Measurements from ENCODE around the gene PRRT1. TPM values are rescaled to one million over a fixed set of nuclear protein-coding genes. Genes with fewer than 3 reads are reported as not detected.

Gene PRRT1
- total RNA-seq, 4 donors from 2014 or later, result 2.7 to 4.4 (median 4.0) TPM

DNA sequence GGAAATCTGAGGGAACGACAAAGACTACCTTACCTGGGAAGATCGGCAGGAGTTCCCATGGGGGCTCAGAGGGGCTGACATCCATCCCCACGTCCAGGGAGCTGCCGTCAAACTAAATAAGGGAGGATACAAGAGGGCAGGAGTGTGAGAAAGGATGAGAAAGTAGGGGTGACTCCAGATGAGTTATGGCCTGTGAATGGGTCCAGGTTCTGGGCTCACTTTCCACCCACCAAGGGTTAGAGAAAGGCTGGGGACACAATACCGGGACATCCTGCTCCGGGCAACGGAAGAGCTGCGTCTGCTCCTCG is 24.4 kb downstream of the PRRT1 start:
- Histone ChIP-seq H3K36me3 (peaks cover 25 to 47% (median 42%) of the 10 kb centered on the region in 4 donors), H3K4me3 (peak overlapping the region; percentile 80 to 92 (median 86)), H3K27me3 (no peaks in the 10 kb centered on the region), H3K27ac (replicated peaks in 1 of 4) (peak overlapping the region; percentile 85 to 94 (median 91)), H3K4me1 (peaks cover 29 to 48% (median 38%) of the 10 kb centered on the region in 4 donors), H3K9me3 (no peaks in the 10 kb centered on the region)
- TF ChIP-seq, protein P1, sequence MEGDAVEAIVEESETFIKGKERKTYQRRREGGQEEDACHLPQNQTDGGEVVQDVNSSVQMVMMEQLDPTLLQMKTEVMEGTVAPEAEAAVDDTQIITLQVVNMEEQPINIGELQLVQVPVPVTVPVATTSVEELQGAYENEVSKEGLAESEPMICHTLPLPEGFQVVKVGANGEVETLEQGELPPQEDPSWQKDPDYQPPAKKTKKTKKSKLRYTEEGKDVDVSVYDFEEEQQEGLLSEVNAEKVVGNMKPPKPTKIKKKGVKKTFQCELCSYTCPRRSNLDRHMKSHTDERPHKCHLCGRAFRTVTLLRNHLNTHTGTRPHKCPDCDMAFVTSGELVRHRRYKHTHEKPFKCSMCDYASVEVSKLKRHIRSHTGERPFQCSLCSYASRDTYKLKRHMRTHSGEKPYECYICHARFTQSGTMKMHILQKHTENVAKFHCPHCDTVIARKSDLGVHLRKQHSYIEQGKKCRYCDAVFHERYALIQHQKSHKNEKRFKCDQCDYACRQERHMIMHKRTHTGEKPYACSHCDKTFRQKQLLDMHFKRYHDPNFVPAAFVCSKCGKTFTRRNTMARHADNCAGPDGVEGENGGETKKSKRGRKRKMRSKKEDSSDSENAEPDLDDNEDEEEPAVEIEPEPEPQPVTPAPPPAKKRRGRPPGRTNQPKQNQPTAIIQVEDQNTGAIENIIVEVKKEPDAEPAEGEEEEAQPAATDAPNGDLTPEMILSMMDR (IDR thresholded peaks at IDR 0.05), result no peak
- TF ChIP-seq EP300 (IDR thresholded peaks at IDR 0.05) (no peak), POLR2AphosphoS5 (IDR thresholded peaks at IDR 0.05) (no peak)
- no peak for DNase-seq (ENCODE audit: extremely low spot score)
- intact Hi-C loops (cut with DNase I), result no loop called here
- 7% methylated on average over 9 of the region's 9 CpGs for WGBS

DNA sequence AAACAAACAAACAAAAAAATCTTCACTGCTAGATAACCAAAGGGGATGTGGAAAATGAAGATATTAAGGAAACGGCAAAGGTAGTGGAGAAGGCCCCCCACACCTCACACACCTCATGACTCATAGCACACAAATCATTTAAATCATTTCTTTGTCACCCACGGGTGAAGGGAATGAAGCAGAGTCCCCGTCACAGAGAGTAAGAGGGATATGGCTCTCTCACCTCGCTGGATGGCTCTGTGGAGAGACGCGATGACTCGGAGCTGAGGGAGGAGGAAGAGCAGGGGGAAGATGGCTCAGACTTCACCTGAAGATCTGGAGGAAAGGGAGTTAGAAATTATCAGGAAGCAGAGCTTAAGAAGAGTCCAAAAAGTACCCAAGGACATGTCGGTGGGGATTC is 24.9 kb downstream of the PRRT1 start:
- Histone ChIP-seq H3K36me3 (peaks cover 28 to 52% (median 46%) of the 10 kb centered on the region in 4 donors), H3K9me3 (no peaks in the 10 kb centered on the region), H3K27ac (replicated peaks in 1 of 4) (peak overlapping the region in 3 of 4 donors; percentile 85 to 94 (median 92)), H3K4me1 (peaks cover 29 to 48% (median 38%) of the 10 kb centered on the region in 4 donors), H3K27me3 (no peaks in the 10 kb centered on the region), H3K4me3 (peak overlapping the region; percentile 80 to 92 (median 86))
- TF ChIP-seq EP300 (IDR thresholded peaks at IDR 0.05), result no peak
- no peak for TF ChIP-seq POLR2AphosphoS5 (IDR thresholded peaks at IDR 0.05)
- no peak for DNase-seq (ENCODE audit: extremely low spot score)
- WGBS, result 64% methylated on average over 8 of the region's 8 CpGs
- intact Hi-C loops (cut with DNase I), result no loop called here

DNA sequence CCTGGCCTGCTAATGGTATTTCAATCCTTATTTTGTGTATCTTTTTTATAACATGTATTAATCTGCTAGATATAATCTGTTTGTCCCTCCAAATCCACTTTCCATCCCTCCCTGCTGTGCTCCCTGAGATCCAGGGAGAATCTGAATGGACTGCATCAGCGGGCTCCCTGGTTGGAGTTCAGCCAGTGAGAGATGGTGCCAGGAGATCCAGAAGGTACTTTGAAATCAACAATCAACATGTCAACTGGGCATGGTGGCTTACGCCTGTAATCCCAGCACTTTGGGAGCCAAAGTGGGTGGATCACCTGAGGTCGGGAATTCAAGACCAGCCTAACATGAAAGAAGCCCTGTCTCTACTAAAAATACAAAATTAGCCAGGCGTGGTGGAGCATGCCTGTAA is 28.1 kb downstream of the PRRT1 start:
- DNase-seq (ENCODE audit: extremely low spot score), result no peak
- intact Hi-C loops (cut with DNase I), result no loop called here
- 92% methylated on average over 4 of the region's 4 CpGs for WGBS
- TF ChIP-seq POLR2A (IDR thresholded peaks at IDR 0.05; ENCODE audit: low read depth) (no peak), EP300 (IDR thresholded peaks at IDR 0.05) (no peak), POLR2AphosphoS5 (IDR thresholded peaks at IDR 0.05) (no peak)
- TF ChIP-seq, protein P1 (IDR thresholded peaks at IDR 0.05), result no peak
- Histone ChIP-seq H3K4me3 (no peak overlapping the region), H3K27ac (replicated peaks in 1 of 4) (no peak overlapping the region), H3K36me3 (peaks cover 44 to 83% (median 76%) of the 10 kb centered on the region in 4 donors), H3K27me3 (no peaks in the 10 kb centered on the region), H3K9me3 (no peaks in the 10 kb centered on the region), H3K4me1 (peaks cover 25 to 46% (median 34%) of the 10 kb centered on the region in 4 donors)

DNA sequence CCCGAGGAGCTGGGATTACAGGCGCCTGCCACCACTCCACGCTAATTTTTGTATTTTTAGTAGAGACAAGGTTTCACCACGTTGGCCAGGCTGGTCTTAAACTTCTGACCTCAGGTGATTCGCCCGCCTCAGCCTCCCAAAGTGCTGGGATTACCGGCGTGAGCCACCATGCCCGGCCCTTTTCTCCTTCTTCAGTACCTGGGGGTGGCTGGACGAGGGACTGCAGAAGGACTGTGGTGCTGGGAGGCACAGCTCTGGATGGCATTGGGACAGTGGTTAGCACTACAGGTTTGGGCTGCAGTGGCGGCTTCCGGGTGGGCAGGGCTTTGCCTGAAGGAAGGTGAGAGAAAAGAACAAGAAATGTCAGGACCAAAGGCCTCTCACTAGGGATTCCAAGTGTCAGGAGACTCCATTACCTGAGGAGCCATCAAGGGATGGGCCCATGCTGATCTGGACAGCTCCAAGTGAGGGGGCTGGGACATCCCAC is 31.1 kb downstream of the PRRT1 start:
- Histone ChIP-seq H3K4me3 (no peak overlapping the region), H3K4me1 (peaks cover 11 to 24% (median 16%) of the 10 kb centered on the region in 4 donors), H3K9me3 (no peaks in the 10 kb centered on the region), H3K36me3 (peaks cover 63 to 99% (median 95%) of the 10 kb centered on the region in 4 donors), H3K27me3 (no peaks in the 10 kb centered on the region), H3K27ac (replicated peaks in 1 of 4) (no peak overlapping the region)
- intact Hi-C loops (cut with DNase I), result no loop called here
- 94% methylated on average over 12 of the region's 12 CpGs for WGBS
- DNase-seq (ENCODE audit: extremely low spot score), result no peak
- TF ChIP-seq POLR2A (IDR thresholded peaks at IDR 0.05; ENCODE audit: low read depth) (no peak), POLR2AphosphoS5 (IDR thresholded peaks at IDR 0.05) (no peak), EP300 (IDR thresholded peaks at IDR 0.05) (no peak)
- TF ChIP-seq, protein P1 (IDR thresholded peaks at IDR 0.05), result no peak

DNA sequence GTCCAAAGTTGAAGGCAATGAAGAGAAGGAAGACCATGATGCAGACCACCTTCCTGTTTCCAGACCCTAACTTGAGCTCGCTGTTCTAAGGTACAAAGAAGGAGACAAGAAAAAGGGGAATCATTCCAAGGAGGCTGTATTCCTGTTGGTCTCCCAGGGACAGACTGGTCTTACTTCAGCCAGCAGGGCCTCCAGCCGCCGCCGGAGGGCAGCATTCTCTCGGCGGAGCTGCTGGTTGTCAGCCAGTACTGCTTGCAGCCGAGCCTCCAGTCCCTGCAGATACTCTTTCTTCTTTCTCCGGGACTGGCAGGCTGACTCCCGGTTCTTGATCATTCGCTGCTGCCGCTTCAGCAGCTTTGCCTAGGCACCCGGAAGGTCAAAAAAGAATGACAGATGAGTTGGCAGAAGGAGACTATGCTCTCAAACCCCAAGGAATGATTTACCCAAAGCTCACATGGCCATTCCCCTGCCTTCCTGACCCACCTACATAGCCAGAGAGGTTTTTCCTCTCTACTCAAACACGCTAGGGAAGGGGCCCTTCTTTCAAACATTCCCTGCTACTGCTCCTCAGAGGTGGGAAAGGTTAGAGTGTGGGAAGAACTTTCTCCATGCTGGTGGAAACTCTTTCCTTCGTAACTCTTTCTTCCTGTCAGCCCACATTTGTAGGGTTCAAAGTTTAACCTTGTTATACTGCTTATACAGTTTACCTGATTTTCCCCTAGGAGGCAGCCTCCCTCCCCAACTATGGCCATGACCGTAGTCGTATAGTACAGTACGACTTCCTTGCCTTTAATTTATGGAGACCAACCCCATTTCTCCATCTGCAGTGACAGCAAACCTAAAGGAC is 32.7 kb downstream of the PRRT1 start:
- Histone ChIP-seq H3K27ac (replicated peaks in 1 of 4) (peak overlapping the region; percentile 52 to 68 (median 64)), H3K4me3 (no peak overlapping the region), H3K27me3 (no peaks in the 10 kb centered on the region), H3K36me3 (peaks cover 50 to 92% (median 89%) of the 10 kb centered on the region in 4 donors), H3K4me1 (peaks cover 21 to 35% (median 28%) of the 10 kb centered on the region in 4 donors), H3K9me3 (no peaks in the 10 kb centered on the region)
- DNase-seq (ENCODE audit: extremely low spot score), result no peak
- intact Hi-C loops (cut with DNase I), result loop anchor here (2.0 kb wide), 1 partner anchor 36 kb away; the partner anchor contains the start of gene PPT2
- TF ChIP-seq EP300 (IDR thresholded peaks at IDR 0.05) (no peak), POLR2A (IDR thresholded peaks at IDR 0.05; ENCODE audit: low read depth) (no peak), POLR2AphosphoS5 (IDR thresholded peaks at IDR 0.05) (peak; percentile 62 to 78)
- TF ChIP-seq, protein P1 (IDR thresholded peaks at IDR 0.05), result peak; percentile 96 to 97 (median 96)
- WGBS, result 15% methylated on average over 17 of the region's 17 CpGs

Measured in esophagus muscularis mucosa (tissue), 4 donors.